GM19043 (cell line): ENCODE measurements around the gene PTPRM.

Experiments used
- ATAC-seq: cut with Tn5 transposase; IDR thresholded peaks from one replicate; pipeline ENCODE4 v1.9.1; 2021; ENCODE audit warnings: low read depth; ENCODE audit not compliant: unreplicated experiment

PTPRM gene

DNA sequence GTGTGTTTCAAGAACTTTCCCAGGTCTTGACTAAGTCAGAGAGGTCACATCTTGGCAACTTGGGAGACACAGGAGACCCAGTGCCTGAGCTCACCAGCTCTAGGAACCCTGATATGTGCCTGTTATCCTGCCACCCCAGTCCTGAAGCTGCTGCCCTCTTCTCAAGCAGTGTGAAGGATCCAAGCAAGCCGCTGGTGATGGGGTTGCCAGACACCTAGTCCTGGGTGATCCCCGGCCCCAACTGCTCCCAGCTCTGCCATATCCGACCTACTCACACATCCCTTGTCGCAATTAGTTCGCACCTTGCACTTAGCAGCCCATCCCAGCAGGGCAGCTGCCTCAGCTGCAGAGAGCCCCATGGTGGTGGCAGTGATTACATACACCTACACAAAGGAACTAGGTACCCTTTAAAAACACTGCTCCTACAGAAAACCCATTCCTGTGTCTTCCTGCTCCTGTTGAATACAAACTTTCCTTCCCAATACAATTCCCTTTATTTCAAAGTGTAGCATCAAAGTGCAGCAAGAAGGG is 794.9 kb downstream of the PTPRM start:
- ATAC-seq, result no peak

DNA sequence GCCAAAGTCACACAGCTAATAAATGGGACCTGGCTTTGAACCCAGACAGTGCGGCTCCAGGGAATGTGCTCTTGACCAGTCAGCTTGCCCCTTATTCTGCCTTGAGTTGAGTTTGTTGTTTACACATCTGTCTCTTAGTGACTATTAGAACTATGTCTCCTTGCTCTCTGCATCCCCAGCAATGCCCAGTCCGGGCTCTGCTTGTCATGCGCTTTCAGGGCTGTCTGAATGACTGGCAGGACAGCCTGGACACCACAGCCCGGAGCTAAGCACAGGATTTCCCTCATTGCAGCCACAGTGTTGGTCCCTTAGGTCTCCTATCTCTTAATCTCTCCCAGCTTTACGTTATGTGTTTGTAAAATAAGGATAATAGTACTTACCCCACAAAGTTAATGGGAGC is 795.7 kb downstream of the PTPRM start:
- no peak for ATAC-seq

DNA sequence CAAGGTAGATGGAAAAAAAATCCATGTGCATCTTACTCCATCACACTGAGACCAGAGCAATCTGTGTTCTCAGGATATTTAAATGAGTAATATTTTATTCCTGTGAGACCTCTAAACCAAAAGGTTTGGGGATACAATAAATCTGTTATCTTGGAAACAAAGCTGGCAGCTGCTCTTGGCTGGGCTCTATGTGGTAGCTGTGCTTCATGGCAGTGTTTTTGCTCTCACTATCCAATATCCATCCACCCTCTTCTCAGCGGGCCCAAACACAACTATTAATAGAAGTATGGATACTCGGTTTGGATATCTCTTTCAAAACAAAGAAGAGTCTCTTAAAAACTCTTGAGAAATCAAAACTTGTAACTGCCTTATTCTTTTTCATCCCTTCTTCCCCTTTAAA is 797.3 kb downstream of the PTPRM start:
- no peak for ATAC-seq

DNA sequence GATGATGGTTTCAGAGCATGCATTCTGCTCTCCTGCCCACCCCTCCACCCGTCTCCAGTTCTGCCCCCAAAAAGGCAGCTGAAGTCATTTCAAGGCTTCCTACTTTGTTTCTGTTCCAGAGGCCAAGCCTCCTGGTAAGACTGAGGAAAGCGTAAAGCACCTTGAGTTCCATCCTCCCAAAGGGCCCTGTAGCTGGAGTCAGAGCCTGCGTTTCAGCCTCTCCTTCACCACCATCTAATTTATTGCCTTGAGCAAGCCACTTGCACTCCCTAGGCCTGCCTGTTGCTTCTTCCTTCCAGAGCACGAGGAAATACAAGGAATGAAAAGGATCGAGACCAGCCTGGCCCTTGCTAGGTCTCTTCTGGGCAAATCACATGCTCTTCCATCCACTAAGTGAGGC is 797.9 kb downstream of the PTPRM start:
- ATAC-seq, result no peak

DNA sequence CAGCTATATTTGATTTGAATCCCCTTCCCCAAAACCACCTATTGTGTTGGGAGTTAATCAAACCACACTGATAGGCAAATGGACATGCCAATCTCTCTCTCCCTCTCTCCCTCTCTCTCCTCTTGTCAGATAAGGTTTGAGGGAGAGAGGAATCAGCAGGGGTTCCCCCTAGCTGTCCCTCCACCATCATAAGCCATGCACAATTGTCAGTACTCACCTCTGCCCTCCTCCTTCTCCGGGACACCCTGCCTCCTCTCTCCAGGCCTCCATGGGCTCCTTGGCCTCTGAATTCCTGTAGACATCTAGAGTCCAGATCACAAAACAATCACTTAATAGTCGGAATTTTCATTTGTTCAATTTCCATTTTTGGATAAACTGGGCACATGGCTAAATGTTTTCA is 798.4 kb downstream of the PTPRM start:
- no peak for ATAC-seq

DNA sequence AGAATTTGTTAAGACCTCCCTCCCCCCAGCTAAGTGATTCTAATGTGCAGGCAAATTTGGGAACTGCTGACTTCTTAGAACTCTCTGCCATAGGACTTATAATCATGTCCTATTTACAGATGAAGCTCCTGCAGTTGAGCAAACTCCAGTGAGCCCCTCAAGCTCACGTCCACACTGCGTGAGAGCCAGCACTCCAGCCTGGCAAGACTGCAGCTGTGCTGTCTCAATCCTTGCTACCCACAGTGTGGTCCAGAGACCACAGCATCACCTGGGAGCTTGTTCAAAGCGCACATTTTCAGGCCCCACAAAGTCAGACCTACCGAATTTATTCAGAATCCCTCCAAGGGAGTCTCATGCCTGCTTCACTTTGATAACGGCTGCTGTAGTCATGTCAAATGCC is 799.0 kb downstream of the PTPRM start:
- ATAC-seq, result no peak

DNA sequence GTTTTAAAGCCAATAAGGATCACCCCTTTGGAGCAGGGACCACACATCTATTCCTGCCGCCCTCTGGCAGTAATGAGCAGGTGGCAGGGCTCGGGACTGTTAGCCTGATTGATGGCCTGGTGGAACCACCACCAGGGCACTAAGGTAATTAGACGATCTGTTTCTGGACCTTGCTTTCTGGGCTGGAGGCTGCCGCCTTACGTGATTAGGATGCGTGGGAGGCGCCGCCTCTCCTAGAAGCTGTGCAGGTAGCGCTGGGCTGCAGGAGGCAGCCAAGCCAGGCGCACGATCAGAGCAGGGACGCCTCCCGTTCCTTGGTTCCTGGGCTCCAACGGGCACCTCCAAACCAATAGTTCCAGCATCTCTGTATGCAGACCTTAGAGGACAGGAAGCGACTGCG is 799.5 kb downstream of the PTPRM start:
- no peak for ATAC-seq

DNA sequence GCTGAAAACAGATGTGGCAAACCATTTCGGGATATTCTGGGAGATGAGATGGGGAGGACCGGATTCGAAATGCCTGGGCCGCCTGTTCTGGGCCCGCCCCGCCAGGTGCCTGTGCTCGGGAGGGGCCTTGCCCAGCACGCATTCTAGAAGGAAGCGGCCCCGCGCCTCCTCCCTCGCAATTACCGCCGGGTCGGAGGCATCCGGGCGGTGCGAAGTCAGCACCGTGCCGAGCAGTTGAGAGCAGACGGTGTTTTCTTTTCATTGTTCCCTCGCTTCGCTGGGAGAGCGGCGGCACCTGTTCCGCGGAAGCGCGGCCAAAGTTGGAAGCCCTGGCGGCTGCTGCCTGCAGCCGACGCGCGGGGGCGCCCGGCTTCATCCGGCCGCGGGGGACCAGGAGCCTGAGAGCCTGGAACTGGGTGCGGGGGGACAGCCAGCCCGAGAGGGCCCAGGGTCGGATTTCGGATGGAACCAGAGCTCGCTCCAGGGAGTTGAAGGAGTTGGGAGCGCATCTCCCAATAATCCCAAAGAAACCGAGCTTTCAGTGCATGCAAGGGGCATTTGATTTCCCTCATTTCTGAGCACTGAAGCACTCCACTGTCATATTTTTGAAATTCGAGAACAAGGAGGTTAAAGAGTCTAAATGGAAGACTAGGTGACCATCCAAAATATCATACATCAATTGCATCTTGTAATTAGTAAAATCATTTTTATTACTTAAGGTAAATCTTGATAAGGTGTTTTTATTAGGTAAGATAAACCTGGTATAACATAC is 800.3 kb downstream of the PTPRM start:
- ATAC-seq, result no peak

DNA sequence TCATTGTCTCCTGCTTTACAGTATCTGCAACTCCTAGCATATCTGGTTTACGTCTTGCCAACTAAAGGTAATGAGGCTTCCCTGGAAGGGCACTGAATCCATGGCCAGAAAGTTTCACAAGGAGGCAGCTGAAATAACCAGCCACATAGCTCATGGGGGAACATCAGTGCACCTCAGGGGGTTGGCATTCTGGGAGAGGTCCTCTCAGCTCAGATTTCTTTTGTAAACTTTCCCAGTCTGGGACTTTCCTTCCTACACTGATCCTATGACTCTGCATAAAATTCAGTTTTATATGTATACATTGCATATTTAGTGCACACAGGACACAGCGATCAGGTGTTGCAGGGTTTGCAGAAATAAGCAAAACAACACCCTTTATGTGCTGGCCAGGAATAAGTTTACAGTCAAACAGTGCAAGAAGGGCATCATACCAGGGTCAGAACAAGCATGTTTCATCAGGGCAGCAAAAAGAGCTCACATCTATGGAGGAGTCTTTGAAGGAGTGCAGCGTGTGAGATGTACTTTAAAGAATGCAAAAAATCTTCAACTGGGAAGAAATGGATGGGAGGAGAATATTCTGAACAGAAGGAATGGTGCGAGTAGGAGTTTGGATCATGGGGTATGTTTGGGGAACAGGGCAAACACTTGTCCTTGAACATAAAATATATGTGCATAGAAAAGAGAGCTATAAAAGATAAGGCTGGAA is 801.5 kb downstream of the PTPRM start:
- ATAC-seq, result no peak

DNA sequence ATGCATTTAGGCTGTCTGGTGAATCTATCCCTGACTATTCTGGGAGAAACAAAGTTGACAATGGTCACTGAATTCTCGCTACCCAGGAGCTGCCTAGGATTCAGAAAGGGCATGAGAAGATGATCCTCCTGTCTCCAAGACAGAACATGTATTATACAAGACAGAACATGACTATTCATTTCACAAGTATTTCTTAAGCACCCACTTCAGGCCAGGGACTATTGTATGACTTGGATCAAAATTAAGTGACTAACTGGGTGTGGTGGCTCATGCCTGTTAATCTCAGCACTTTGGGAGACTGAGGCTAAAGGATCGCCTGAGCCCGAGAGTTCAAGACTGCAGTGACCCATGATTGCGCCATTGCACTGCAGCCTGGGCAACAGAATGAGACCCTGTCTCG is 806.4 kb downstream of the PTPRM start:
- ATAC-seq, result no peak

DNA sequence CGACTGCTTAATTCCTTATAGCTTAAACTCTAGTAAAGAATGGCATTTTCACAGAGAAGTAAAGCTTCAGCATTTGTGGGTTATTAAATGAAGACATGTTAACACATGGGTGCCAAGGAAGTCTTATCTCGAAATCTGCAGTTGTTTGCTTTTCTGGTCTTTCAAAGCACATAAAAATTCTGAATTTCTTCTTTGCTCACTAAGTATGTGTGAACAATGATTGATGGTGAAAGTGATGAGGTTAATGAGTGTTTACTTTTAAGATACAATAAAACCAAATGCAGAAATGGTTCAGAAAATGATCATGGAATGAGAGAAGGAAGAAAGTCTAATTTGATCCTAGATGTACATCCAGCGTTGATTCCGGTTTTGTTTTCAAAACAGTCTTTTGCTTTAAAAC is 807.6 kb downstream of the PTPRM start:
- no peak for ATAC-seq

DNA sequence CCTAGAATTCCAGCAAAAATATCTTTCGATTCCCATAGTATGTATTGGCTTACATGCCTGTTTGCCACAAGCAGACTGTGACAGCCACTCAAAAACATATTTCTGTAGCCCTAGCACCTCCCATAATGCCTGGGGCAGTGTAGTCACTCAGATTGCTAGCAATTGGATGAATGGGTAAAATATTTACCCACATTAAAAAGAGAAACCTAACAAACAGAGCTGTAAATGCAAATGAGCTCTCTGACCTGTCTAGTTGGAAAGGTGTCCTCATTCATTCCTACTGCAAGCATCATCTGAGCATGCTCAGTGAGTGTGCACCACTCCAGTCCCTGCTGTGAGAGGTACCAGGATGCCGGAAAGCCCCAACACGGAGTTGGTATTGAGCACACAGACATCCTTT is 808.1 kb downstream of the PTPRM start:
- no peak for ATAC-seq

DNA sequence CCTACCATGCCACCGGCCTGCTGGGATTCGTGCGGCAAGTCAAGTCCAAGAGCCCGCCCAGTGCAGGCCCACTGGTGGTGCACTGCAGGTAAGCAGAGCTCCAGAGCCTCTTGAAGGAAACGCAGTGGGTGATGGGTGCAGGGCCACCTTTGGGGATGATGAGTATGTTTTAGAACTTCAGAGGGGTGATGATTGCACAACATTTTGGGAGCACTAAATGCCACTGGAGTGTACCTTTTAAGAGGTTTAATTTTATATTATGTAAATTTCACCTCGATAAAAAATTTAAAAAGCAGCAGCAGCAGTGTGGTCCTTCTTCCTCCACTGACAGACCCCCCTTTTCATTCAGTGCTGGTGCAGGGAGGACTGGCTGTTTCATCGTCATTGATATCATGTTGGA is 809.0 kb downstream of the PTPRM start:
- no peak for ATAC-seq

DNA sequence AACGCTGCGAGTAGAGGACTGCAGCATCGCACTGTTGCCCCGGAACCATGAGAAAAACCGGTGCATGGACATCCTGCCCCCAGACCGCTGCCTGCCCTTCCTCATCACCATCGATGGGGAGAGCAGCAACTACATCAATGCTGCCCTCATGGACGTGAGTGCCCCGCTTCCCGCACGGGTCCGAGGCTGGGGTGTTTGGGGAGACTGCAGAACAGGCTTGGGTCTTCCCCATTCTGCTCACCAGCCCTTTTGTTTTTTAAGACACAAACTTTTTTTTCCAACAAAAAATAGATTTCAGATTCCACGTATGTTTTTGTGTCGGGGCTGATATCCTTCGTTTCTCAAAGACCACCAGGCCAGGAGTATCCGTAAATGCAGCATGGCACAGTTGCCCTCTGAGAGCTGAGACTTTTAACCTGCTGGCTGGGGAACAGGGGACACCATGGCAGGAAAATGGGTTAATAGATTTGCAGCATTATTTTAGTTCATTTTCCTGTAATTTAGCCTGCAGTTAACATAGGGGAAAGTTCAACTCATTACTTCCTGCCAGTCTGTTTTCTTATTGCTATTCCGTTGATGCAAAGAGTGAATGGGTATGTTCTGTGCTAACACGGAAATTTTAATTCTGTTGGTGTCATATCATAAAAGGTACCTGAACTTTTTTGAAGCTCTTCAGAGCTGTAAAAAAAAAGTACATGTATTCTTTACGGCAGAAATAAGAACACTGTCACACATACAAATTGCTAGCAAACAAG is 812.2 kb downstream of the PTPRM start:
- no peak for ATAC-seq

DNA sequence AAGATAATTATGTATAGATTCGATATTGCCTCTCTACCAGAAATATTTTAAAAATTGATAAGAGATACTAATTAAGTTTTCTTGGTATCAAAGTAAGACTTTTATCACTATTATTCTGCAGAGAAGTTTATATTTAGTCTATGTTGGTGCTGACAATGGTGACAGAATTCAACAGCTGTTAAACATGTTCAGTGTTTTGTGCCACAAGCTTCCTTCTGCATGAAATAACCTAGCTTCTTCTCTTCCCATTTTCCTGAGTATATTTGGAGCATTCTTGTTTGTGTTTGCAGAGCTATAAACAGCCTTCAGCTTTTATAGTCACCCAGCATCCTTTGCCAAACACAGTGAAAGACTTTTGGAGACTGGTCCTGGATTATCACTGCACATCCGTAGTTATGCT is 812.9 kb downstream of the PTPRM start:
- no peak for ATAC-seq

DNA sequence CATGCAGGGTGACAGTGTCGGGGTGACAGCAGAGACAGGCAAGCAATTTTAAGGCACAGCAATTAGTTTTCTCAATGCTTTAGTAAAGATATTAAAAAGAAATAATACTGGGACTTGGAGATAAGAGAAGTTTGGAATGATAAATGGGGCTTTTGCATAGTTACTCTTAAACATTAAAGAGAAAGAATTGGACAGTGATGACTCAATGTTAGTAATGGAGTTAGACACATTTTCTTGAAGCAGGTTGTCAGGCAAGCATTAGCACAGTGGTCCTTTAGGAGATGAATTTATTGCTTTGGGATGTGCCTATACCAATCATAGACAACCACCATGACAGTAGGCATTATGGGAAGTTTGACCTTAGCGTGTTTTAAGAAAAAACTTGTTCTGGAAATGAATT is 813.8 kb downstream of the PTPRM start:
- ATAC-seq, result no peak

DNA sequence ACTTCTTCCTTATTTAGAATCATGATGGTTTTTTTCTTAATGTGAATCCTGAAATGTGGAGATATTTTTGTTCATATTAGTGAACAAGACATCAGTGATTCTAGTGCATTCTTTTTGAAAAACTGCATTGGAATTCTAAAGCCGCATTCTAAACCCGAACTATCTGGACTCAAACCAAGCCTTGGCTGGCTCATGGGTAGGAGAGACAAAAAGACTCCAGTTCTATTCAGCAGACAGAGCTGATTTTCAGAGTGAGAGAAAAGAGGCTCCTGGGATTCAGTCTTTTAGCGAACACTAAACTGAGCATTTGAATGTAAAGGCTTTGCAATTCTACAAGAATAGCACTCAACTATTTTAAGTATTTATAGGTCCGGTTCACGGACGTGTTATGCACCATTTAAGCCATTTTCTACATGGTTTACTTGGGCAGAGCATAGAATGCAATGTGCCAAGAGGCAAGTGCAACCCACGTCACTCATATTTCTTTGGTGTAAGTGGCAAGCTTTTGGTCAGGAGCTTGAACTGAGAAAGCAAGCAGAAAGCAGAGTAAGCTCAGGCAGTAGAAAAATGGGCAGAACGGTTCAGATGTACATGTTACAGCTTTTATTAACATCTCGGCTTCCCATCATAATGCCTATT is 814.8 kb downstream of the PTPRM start:
- ATAC-seq, result no peak

DNA sequence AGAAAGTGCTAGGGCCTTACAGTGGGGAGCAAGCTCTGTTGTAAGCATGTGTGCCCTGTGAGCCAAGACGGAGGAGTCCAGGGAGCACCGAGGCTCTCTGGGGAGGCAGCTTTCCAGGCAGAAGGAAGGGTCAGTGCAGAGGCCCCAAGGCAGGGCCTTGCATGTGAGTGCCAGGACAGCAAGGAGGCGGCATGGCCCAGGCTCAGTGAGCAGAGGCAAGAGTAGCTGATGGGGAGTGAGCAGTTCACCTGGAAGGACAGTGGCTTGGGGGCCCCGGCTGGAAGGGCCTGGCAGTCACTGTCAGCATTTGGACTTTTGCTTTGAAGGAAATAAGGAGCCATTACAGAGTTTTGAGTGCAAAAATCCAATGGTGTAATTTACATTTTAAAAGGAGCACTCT is 818.3 kb downstream of the PTPRM start:
- no peak for ATAC-seq

DNA sequence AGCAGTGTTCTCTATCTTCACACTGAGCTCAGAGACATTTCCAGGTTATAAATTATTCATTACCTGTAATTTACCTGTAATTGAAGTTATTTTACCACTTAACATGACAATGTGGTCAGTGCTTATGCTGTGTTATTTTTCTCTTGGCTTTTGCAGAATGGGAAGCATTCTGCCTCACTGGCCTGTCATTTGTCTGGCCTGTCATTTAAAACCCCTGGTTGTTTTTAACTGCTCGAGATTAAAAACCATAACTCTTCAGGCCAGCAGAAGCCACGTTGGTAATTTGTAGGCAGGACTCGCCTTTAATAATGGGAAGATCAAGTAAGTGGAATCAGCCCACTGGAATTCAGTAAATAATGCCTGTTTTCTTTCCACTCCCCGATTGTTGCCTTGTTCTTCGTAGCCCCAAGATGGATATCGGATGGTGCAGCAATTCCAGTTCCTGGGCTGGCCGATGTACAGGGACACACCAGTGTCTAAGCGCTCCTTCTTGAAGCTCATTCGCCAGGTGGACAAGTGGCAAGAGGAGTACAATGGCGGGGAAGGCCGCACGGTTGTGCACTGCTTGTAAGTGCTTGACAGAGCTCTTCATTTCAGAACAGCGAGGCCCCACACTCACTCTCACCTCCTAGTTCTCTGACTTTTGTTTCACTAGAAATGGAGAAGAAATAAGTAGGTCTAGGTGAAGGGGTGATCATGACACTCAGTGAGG is 819.7 kb downstream of the PTPRM start:
- no peak for ATAC-seq
